Ishikawa (cell line): ENCODE results near the gene ALOX12B.
A peak's percentile ranks its signal among the peaks of the same experiment; 100 is the strongest.

Experiments
- CEBPB ChIP-seq: IDR thresholded peaks from 2 replicates; pipeline ENCODE4 v1.6.1; 2012
- CREB1 ChIP-seq: IDR thresholded peaks from 2 replicates; pipeline ENCODE4 v1.6.1; 2012; ENCODE audit warnings: low read depth
- EGR1 ChIP-seq: IDR thresholded peaks from 2 replicates; pipeline ENCODE4 v1.6.1; 2012
- EP300 ChIP-seq: IDR thresholded peaks from 2 replicates; pipeline ENCODE4 v1.6.1; 2012; ENCODE audit warnings: borderline replicate concordance
- FOXM1 ChIP-seq: IDR thresholded peaks from 2 replicates; pipeline ENCODE4 v1.6.1; 2012; ENCODE audit warnings: low read depth, borderline replicate concordance
- NFIC ChIP-seq: IDR thresholded peaks from 2 replicates; pipeline ENCODE4 v1.6.1; 2012
- RAD21 ChIP-seq: IDR thresholded peaks from 2 replicates; pipeline ENCODE4 v1.6.1; 2012; ENCODE audit warnings: low read depth
- REST ChIP-seq: IDR thresholded peaks from 2 replicates; pipeline ENCODE4 v1.6.1; 2012; ENCODE audit warnings: low read depth, mild to moderate bottlenecking
- TAF1 ChIP-seq: IDR thresholded peaks from 2 replicates; pipeline ENCODE4 v1.6.1; 2012; ENCODE audit warnings: low read depth, mild to moderate bottlenecking
- TCF12 ChIP-seq: IDR thresholded peaks from 2 replicates; pipeline ENCODE4 v1.6.1; 2012; ENCODE audit warnings: low read depth
- TEAD4 ChIP-seq: IDR thresholded peaks from 2 replicates; pipeline ENCODE4 v1.6.1; 2012
- YY1 ChIP-seq: IDR thresholded peaks from 2 replicates; pipeline ENCODE4 v1.6.1; 2012; ENCODE audit warnings: low read depth
- ZBTB7A ChIP-seq: IDR thresholded peaks from 2 replicates; pipeline ENCODE4 v1.6.1; 2012; ENCODE audit warnings: low read depth
- TF ChIP-seq, protein P1 (sequence below): IDR thresholded peaks from 2 replicates; pipeline ENCODE4 v1.6.1; 2012
- TF ChIP-seq, protein P2 (sequence below): IDR thresholded peaks from 2 replicates; pipeline ENCODE4 v1.6.1; 2012

Gene ALOX12B

DNA sequence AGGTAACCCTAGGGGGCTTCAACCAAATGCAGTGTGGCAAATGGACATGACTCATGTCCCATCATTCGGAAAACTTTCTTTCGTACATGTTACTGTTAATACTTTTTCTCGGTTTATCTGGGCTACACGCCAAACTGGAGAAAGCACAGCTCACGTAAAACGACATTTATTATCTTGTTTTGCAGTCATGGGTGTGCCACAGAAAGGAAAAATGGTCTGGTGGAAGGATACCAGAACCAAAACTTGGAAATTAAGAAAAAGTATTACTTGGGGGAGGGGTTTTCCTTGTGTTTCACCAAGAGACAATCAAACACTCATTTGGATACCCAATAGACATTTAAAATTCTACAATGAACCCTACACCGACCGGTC, 25.1 kb downstream of the ALOX12B start:
- no peak for TF ChIP-seq TAF1
- no peak for TF ChIP-seq RAD21
- TF ChIP-seq YY1 = no peak
- no peak for TF ChIP-seq NFIC
- TF ChIP-seq, protein P1, sequence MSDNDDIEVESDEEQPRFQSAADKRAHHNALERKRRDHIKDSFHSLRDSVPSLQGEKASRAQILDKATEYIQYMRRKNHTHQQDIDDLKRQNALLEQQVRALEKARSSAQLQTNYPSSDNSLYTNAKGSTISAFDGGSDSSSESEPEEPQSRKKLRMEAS = no peak
- no peak for TF ChIP-seq CEBPB
- TF ChIP-seq FOXM1 = no peak
- TF ChIP-seq EP300 = no peak
- no peak for TF ChIP-seq REST
- TF ChIP-seq, protein P2, sequence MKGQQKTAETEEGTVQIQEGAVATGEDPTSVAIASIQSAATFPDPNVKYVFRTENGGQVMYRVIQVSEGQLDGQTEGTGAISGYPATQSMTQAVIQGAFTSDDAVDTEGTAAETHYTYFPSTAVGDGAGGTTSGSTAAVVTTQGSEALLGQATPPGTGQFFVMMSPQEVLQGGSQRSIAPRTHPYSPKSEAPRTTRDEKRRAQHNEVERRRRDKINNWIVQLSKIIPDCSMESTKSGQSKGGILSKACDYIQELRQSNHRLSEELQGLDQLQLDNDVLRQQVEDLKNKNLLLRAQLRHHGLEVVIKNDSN = no peak
- TF ChIP-seq ZBTB7A = no peak
- no peak for TF ChIP-seq EGR1
- no peak for TF ChIP-seq CREB1
- no peak for TF ChIP-seq TEAD4
- TF ChIP-seq TCF12 = no peak

GRCh38 chr17:8060274-8060673, 27.2 kb downstream of the ALOX12B start:
- TF ChIP-seq ZBTB7A (no peak), CREB1 (no peak), REST (peak; percentile 52; the same call in 1 of the 2 replicates), RAD21 (peak; percentile 81), YY1 (peak; percentile 52; the same call in 1 of the 2 replicates)

- TF ChIP-seq TCF12 (no peak), RAD21 (no peak), ZBTB7A (no peak), NFIC (no peak), TAF1 (no peak)
- TF ChIP-seq, protein P1 = no peak
Measured at GRCh38 chr17:8059131-8059530, 28.4 kb downstream of the ALOX12B start.

- TF ChIP-seq REST (no peak), FOXM1 (no peak), YY1 (0 out of 2 replicates have a peak, but pooled peaks have one; percentile 46), EP300 (no peak), NFIC (no peak), TAF1 (no peak), RAD21 (peak; percentile 90), TCF12 (no peak), CEBPB (peak; percentile 39; the same call in 1 of the 2 replicates), ZBTB7A (no peak), CREB1 (no peak), TEAD4 (no peak), EGR1 (no peak)
- TF ChIP-seq, protein P2 = no peak
- TF ChIP-seq, protein P1 = peak; percentile 51; the same call in 1 of the 2 replicates
Measured at GRCh38 chr17:8057691-8058114, 29.8 kb downstream of the ALOX12B start.
